GM19099 (cell line): ENCODE measurements around the gene SDK1.

Experiments used
- POLR2A ChIP-seq: IDR thresholded peaks from 3 replicates; pipeline ENCODE4 v1.6.1; 2011; ENCODE audit warnings: low read depth; ENCODE audit not compliant: insufficient read length; ENCODE audit errors: extremely low read depth

SDK1 gene

DNA sequence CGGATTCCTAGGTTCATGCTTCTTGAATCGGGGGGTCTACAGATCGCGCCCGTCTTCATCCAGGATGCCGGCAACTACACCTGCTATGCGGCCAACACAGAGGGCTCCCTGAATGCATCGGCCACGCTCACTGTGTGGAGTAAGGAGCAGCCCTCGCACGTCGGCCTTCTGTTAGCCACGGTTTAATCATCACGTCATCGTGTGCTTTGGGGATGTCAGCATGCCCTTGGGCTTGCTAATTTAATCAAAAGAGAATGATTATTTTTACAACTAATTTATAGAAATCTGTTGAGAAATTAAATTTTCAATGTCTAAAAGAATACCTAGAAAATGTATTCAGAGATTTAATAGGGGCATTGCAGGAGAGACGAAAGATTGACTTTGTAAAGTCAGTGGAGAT, 668.2 kb downstream of the SDK1 start:
- no peak for TF ChIP-seq POLR2A

DNA sequence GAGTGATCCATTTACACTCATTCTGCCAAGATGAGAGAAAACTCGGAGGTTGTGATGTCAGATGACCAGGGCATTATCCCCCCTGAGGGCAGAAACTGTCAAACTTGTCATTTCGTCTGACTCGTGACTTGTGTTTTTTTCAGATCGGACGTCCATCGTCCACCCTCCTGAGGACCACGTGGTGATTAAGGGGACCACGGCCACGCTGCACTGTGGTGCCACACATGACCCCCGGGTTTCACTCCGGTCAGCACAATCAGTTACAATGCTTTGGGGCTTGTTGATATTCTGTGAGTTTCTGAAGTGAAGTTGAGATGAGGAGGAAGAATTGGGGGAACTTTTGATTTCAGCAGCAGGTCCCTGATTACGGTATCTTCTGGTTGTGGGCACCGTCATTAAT, 670.3 kb downstream of the SDK1 start:
- no peak for TF ChIP-seq POLR2A

DNA sequence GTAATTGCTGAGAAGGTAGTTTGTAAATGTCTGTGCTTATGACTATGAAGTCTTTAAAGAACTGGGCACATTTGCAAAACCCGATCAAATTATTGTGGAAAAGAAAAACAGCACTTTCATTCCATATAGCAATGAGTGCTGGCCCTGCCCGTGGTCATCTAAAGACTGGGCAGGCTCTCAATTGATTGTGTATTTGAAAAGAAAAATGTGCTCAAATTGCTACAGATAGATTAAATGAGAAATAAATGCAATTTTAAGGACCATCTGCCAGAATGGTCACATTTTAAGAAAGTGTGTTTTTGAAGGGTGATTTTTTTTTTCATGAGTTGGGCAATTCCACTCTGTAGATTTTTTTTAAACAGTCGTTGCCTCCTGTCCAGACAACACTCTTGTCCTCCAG, 672.2 kb downstream of the SDK1 start:
- no peak for TF ChIP-seq POLR2A

DNA sequence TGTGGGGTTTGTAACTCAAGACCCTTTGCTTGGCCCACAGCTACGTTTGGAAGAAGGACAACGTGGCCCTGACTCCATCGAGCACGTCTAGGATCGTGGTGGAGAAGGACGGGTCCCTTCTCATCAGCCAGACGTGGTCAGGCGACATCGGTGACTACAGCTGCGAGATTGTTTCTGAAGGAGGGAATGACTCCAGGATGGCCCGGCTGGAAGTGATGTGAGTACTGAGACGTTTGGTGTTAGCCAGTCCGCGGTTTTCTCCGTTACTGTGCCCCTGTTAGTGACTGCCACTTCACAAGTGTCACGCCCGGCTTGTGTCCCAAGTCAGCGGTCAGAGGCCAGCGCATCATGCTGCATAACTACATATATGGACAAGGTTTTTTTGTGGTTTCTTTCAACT, 673.3 kb downstream of the SDK1 start:
- TF ChIP-seq POLR2A = no peak

DNA sequence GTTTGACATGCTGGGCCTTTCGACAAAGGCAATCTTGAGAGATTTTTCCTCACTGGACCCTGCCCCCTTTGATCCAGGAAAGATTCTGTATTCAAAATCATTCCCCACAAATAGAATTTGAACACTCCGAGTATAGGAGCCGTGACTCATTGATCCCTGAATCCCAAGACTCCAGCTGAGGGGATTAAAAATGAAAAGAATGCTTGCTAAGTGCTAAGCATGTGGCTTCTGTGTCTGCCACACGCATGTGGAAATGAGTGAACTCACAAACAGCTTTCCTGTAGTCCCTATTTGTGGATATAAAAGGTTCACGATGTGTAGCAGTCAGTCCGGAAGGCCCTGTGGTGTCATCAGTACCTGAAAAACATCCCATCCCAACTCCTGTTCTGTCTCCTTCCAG, 674.3 kb downstream of the SDK1 start:
- no peak for TF ChIP-seq POLR2A

DNA sequence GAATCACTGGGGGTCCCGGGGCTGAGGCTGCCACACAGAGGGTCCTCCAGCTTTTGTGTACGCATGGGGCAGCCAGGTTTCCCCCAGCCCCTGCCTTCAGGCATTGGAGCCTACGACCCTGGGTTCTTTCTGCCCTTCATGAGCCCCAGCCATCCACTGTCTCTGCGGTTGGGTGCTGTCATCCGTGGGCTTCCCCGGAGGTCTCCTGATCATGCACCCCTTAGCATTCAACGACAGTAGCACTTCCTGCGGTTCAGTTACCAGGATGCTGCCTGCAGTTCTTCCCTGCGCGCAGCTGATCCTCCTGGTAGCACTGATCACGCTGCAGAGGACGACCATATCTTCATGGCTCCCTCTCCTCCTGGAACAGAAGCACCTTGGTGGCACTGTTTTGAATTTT, 676.3 kb downstream of the SDK1 start:
- TF ChIP-seq POLR2A = no peak

DNA sequence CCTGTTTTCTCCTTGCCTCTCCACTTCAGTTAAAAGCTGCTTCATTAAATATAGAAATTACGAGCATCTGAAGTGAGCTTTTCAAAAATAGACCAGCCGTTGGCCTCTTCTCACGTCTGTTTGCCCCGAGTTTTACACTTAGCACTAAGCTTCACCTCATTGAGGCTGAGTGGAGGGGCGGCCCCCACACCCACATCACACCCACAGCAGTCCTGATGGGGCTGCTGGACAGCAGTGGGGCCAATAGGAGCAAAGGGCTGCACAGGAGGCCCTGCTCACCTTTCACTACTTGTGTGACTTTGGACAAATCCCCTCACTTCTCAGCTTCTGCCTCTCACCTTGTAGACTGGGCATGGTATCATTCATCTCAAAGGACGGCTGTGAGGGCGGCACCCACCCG, 677.8 kb downstream of the SDK1 start:
- no peak for TF ChIP-seq POLR2A

DNA sequence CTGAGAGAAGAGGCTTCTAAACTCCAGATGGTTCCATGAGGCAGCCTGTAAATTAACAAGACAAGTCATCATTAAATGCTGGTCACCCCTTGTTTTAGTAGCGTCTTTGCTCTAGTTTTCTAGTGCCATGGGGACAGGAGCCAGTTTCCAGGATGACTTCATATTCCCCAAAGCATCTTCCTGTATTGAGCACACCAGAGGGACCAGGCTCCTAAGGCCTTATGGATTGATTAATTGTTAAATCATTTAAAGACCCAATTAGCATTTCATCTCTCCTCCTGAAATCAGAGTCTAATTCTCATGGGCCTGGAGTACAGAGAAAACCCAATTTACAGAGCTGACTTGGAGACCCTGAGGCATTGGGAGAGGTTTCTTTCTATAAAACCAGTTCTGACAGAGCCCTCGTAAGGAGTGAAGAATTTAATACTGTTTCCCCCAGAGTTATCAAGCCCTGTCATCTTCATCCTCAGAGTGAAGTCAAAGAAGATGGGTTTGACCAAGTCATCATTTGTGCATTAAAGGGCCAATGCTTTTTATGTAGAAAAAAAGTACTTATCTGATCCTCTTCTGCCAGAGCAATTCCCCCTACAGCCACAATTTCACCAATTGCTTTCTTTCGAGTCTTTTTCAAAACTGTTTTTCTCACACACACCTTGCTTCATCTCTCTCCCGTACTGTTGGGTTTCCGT, 678.7 kb downstream of the SDK1 start:
- TF ChIP-seq POLR2A = no peak

DNA sequence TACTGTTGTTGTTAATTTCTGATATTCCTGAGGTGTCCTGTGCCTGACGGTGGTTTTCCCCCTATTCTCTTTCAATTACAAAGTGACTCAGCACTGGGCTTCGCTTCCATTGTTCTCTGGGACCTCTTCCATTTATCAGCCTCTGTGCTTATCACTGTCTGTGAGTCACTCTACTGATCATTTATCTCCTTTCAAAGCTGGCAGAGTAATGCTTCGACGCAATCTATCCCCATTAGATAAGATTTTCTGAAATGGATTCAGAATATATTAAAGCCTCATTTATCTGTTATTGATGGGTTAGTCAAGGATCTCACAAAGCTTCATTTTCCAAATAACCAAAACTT, 679.2 kb downstream of the SDK1 start:
- TF ChIP-seq POLR2A = no peak

DNA sequence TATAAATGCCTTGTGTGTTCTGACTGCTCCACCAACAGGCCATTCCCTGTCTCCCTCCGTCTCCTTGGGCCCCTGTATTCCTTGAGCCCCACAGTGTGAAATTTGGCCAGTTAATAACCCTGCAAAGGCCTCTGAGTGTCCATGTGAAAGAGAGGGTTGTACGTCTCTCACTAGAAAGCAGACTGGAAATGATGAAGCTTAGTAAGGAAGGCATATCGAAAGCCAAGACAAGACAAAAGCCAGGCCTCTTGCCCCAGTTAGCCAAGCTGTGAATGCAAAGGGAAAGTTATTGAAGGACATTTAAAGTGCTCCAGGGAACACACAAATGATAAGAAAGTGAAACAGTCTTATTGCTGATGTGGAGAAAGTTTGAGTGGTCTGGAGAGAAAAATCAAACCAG, 680.2 kb downstream of the SDK1 start:
- no peak for TF ChIP-seq POLR2A

DNA sequence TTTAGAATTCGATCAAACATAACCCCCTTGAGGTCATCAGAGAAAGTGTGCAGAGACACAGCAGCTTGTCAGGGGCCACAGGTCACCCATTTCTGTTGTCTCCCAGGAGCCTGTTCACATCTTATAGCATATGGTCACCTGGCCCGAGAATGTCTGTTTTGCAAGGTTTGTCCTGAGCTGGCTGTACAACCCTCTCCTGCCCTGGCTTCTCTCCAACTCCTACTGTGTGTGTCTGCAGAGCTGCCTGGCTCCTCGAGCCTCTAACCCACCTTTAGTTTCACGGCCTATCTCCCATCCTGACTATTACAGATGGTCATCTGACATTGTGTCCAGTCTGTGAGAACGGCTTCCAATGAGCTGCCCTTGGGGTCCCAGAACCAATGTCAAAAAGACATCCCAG, 683.4 kb downstream of the SDK1 start:
- no peak for TF ChIP-seq POLR2A

DNA sequence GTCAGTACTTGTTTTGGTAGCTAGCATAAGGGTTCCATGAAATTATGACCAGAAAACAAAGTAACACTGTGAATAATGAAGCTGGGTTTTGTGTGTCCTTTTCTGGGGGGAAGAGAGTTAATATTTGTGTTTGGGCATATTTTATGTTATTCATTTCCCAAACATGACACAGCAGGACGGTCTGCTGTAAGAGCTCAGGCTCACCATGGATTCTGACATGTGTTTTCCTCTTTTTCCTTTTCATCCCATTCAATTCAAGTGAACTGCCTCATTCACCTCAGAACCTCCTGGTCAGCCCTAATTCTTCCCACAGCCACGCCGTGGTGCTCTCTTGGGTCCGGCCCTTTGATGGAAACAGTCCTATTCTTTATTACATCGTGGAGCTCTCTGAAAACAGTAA, 685.9 kb downstream of the SDK1 start:
- TF ChIP-seq POLR2A = no peak

DNA sequence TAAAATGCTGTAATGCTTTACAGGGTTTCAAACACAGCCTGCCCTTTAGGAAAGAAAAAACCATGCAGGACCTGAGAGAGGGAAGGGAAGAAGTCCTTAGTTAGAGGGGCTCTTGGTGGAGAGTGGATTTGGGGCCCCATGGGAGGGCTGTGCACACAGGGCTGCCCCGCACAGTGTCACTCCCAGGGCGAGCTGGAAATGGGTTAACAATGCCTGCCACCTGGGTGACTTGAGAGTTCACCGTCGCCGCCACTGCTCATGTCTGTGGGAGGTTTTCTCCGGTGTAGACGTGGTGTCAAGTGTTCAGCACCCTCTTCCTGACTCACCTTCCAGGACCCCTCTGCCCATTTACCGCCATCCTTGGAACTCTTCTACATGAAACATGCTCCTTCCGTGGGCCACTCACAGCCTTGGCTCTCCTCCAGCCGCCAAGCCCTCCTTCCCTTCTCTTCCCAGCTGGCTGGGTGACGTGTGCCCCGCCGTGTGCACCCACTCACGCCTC, 686.4 kb downstream of the SDK1 start:
- TF ChIP-seq POLR2A = no peak

DNA sequence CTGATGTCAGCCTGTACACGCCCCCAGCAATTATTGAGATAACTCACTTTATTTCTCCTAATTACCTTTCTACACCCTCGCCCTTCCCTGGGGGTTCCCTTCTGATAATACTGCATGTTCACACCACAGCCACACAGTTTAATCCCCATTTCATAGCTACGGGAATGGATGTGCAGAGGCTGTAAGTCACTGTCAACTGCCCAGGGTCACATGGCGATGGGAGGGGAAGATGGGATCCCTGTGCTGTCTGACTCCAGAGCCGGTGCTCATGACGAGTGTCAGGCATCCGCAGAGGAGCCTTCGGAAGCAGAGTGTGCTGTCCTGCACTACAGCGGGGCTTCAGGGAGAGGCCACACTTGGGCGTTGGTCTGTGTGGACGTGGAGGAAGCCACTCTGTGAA, 688.7 kb downstream of the SDK1 start:
- no peak for TF ChIP-seq POLR2A

DNA sequence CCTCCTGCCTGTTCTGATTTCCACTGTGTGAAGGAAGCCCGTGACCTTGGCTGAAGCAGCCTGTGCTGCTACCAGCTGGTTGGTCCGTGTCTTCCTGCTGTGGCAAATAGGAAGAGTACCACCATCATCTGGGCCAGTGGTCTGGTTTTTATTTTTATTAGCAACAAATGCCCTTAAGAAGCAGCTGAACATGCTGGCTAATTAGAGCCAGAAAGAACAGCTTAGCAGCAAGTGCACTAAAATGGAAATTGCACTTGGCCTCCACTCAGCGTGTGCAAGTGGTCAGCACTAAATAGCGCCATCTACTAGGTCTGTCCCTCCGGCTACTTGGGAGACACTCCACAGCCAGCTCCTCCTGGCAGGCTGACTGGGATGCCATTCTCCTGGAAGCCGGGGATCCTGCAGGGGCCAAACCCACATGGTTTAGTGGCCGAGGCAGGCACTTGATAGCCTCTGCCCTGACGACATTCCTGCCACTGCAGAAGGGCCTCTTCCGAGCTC, 690.7 kb downstream of the SDK1 start:
- no peak for TF ChIP-seq POLR2A

DNA sequence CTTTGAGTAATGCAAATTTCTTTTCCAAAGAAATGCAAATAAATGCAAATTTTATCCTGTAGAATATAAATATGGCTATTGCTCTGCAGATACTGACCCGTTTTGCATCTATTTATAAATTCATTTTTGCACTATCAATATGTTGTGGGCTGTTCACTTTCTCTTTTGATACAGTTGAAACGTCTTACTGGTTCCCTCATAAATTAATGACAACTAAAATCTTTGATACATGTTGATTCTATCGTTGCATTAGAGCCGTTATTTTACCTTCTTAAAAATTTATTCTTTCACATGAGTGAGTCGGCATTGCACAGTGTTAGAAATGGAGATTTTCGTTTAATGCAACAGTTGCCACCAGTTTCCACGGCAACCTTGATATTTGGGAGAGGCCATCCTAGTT, 691.8 kb downstream of the SDK1 start:
- no peak for TF ChIP-seq POLR2A

DNA sequence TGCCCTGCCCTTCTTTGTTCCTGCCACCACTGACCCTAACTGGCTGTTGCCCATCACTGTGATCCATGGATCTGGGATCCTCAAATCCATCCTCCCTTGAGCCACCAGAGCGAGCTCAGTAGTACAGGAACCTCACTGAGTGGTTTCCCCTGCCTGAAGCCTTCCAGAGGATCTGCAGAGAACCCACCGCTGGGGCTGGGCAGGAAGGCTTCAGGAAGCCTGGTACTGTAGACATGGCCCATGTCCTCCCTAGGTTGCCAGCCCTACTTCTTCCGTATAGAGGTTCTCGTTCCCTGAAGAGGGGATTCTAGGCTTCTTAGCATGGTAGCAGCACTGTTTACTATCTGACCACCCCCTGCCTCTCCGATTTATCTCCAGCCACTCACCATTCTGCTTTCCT, 693.7 kb downstream of the SDK1 start:
- TF ChIP-seq POLR2A = no peak
